ENCODE measurements around the gene FAM193A. TPM values are rescaled to one million over a fixed set of nuclear protein-coding genes. Genes with fewer than 3 reads are reported as not detected.

Gene FAM193A
- total RNA-seq, 4 donors from 2014 or later, result 16.7 to 18.9 (median 18.0) TPM

DNA sequence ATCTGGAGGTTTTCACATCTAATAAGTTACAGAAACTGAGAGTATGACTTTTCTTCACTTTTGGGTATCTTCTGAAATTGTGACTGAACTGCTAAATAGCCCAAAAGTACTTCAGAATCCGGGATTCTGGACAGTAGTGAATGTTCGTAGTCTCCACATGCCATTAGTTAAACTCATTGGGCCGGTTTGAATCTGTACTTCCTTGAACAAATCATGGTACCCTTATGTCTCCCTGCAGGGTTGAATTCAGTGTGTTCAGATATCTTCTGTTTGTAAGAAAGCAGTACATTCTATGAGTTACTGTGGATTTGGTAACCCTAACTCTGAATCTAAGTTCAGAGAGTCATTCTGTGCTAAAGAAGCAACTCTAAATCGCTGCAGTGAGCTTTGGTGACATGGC, 33.6 kb downstream of the FAM193A start:
- H3K36me3 ChIP-seq, result peaks cover 0 to 4% of the 10 kb centered on the region in 2 donors
- in situ Hi-C loops (cut with MboI; ENCODE audit: low sequenced_read_pairs in 4 of 4) (no loop called here), intact Hi-C loops (cut with DNase I; ENCODE audit: low total_unique reads) (no loop called here)
- peak overlapping the region in 2 of 4 donors; percentile 44 to 62 for H3K27ac ChIP-seq
- H3K9me3 ChIP-seq, result no peaks in the 10 kb centered on the region
- H3K4me3 ChIP-seq, result no peak overlapping the region
- TF ChIP-seq, protein P1, sequence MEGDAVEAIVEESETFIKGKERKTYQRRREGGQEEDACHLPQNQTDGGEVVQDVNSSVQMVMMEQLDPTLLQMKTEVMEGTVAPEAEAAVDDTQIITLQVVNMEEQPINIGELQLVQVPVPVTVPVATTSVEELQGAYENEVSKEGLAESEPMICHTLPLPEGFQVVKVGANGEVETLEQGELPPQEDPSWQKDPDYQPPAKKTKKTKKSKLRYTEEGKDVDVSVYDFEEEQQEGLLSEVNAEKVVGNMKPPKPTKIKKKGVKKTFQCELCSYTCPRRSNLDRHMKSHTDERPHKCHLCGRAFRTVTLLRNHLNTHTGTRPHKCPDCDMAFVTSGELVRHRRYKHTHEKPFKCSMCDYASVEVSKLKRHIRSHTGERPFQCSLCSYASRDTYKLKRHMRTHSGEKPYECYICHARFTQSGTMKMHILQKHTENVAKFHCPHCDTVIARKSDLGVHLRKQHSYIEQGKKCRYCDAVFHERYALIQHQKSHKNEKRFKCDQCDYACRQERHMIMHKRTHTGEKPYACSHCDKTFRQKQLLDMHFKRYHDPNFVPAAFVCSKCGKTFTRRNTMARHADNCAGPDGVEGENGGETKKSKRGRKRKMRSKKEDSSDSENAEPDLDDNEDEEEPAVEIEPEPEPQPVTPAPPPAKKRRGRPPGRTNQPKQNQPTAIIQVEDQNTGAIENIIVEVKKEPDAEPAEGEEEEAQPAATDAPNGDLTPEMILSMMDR (IDR thresholded peaks at IDR 0.05 in 4 of 5, conservative IDR thresholded peaks at IDR 0.05 in 1 of 5), result no peak
- no peak for TF ChIP-seq POLR2A (IDR thresholded peaks at IDR 0.05)
- no peak for DNase-seq
- ATAC-seq, result no peak
- no peaks in the 10 kb centered on the region for H3K27me3 ChIP-seq
- peaks cover 39 to 51% of the 10 kb centered on the region in 2 donors for H3K4me1 ChIP-seq

DNA sequence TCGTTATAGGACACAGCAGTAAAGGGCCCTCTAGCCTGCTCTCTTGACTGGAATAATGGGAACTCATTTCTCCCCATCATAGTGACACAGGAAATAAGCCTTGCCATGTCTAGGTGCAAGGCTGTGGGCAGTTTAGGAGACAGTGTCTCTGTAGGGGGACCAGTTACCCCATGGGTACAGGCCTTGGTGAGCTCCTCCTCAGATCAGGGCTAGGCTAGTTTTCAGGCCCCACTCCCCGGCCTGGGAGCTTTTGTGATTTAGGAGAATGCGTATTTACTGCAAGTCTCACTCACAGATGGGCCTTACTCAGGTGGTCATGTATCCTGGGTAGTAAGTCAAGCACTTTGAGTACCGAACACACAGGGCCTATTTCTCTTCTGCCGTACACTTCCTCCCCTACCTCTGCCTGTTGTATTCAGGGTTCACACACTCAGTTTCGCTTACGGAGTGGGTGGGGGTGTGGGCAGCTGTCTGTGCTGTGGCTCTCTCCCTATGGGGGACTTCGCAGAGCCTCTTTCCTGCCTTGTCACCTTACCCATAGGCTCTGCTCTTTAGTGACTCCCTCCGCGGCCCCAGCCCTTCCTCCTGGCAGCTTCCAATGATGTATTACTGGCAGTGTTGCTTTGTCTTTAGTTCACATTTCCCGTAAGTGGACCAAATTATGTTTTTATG, 34.2 kb downstream of the FAM193A start:
- Histone ChIP-seq H3K4me1 (peaks cover 38 to 47% of the 10 kb centered on the region in 2 donors), H3K27me3 (no peaks in the 10 kb centered on the region), H3K9me3 (no peaks in the 10 kb centered on the region), H3K36me3 (peaks cover 0 to 4% of the 10 kb centered on the region in 2 donors), H3K4me3 (no peak overlapping the region), H3K27ac (peak overlapping the region in 3 of 4 donors; percentile 18 to 62 (median 44))
- intact Hi-C loops (cut with DNase I; ENCODE audit: low total_unique reads) (no loop called here), in situ Hi-C loops (cut with MboI; ENCODE audit: low sequenced_read_pairs in 4 of 4) (no loop called here)
- DNase-seq (no peak), ATAC-seq (peak in 1 of 2 donors; percentile 29)
- TF ChIP-seq, protein P1 (IDR thresholded peaks at IDR 0.05 in 4 of 5, conservative IDR thresholded peaks at IDR 0.05 in 1 of 5), result no peak
- TF ChIP-seq POLR2A (IDR thresholded peaks at IDR 0.05), result no peak

- Histone ChIP-seq H3K9me3 (no peaks in the 10 kb centered on the region), H3K4me1 (peaks cover 32 to 44% of the 10 kb centered on the region in 2 donors), H3K4me3 (no peak overlapping the region), H3K27me3 (no peaks in the 10 kb centered on the region), H3K27ac (peak overlapping the region in 2 of 4 donors; percentile 1 to 26), H3K36me3 (peaks cover 0 to 4% of the 10 kb centered on the region in 2 donors)
- intact Hi-C loops (cut with DNase I; ENCODE audit: low total_unique reads) (no loop called here), in situ Hi-C loops (cut with MboI; ENCODE audit: low sequenced_read_pairs in 4 of 4) (no loop called here)
- TF ChIP-seq, protein P1 (IDR thresholded peaks at IDR 0.05 in 4 of 5, conservative IDR thresholded peaks at IDR 0.05 in 1 of 5), result no peak
- no peak for TF ChIP-seq POLR2A (IDR thresholded peaks at IDR 0.05)
- ATAC-seq (no peak), DNase-seq (no peak)
These were observed 35.6 kb downstream of the FAM193A start for GRCh38 chr4:2572076-2572475.

DNA sequence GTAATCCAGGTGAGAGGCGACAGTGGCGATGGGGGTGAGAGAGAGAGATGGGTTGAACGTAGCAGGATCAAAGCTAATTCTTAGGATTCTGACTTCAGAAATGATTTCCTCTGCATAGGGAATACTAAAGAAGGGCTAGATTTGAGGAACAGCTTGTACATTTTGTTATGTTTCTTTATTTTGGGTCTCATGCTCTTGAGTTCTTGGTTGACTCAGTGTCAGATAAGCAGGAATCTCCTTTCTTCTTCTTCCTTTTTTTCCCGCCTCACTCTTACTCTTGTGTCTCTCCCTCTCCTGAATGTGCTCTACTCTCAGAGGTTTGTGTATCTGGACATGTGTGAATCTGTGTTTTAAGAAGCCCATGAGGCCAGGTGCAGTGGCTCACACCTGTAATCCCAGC, 36.4 kb downstream of the FAM193A start:
- Histone ChIP-seq H3K9me3 (no peaks in the 10 kb centered on the region), H3K27me3 (no peaks in the 10 kb centered on the region), H3K4me3 (no peak overlapping the region), H3K27ac (no peak overlapping the region), H3K4me1 (peaks cover 32 to 40% of the 10 kb centered on the region in 2 donors), H3K36me3 (no peaks in the 10 kb centered on the region)
- no peak for DNase-seq
- TF ChIP-seq, protein P1 (IDR thresholded peaks at IDR 0.05 in 4 of 5, conservative IDR thresholded peaks at IDR 0.05 in 1 of 5), result no peak
- TF ChIP-seq POLR2A (IDR thresholded peaks at IDR 0.05), result no peak
- in situ Hi-C loops (cut with MboI; ENCODE audit: low sequenced_read_pairs in 4 of 4) (no loop called here), intact Hi-C loops (cut with DNase I; ENCODE audit: low total_unique reads) (no loop called here)
- no peak for ATAC-seq

All from gastrocnemius medialis (tissue), 4 donors.